RWPE1 (cell line): ENCODE measurements around the gene ZNF79.

Experiments used
- CTCF ChIA-PET: fragments of 350-600 bp; sonication (Branson Sonifier 250); formaldehyde crosslinking; extraction: SDS; loops from one replicate; lab custom pipeline; 2021; lab: Yijun Ruan, JAX
- POLR2A ChIA-PET: fragments of 400-600 bp; formaldehyde crosslinking; extraction: SDS; loops from one replicate; lab custom pipeline; 2020; ENCODE audit warnings: antibody characterized with exemption; ENCODE audit not compliant: low non-redundant PET; lab: Yijun Ruan, JAX
- DNase-seq: peaks from one replicate; pipeline ENCODE4 v3.0.0; 2012; ENCODE audit warnings: low spot score
- H3K27ac ChIP-seq: fragments of 450-650 bp; 2 replicates; pipeline ENCODE4 v1.5.1; 2017
- TF ChIP-seq, protein P1 (sequence below): fragments of 450-650 bp; conservative IDR thresholded peaks from 2 replicates; pipeline ENCODE4 v1.5.1; 2017; ENCODE audit warnings: low read depth, mild to moderate bottlenecking

Gene ZNF79

DNA sequence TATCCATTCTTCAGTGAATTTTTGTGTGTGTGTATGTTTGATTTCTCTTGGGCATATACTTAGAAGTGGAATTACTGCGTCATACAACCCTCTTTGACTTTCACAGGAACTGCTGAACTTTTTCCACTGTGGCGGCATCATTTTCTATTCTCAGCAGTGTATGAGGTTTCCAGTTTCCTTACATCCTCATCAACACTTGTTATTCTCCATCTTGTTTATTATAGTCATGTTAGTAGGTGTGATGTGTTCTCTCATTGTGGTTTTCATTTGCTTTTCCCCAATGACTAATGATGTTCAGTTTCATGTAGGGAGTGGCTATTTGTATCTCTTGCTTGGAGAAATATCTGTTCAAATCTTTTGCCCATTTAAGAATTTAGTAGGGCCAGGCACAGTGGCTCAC is 2.6 kb downstream of the ZNF79 start:
- DNase-seq = no peak
- POLR2A ChIA-PET = interaction anchor here (0.6 to 0.7 kb wide), 2 partner anchors 108 to 203 kb away, joined by 4 read pairs; no protein-coding TSS in a partner anchor
- CTCF ChIA-PET = interaction anchor here (0.7 kb wide), 1 partner anchor 16 kb away, joined by 5 read pairs; no protein-coding TSS in a partner anchor
- no peak overlapping the region for H3K27ac ChIP-seq
- TF ChIP-seq, protein P1, sequence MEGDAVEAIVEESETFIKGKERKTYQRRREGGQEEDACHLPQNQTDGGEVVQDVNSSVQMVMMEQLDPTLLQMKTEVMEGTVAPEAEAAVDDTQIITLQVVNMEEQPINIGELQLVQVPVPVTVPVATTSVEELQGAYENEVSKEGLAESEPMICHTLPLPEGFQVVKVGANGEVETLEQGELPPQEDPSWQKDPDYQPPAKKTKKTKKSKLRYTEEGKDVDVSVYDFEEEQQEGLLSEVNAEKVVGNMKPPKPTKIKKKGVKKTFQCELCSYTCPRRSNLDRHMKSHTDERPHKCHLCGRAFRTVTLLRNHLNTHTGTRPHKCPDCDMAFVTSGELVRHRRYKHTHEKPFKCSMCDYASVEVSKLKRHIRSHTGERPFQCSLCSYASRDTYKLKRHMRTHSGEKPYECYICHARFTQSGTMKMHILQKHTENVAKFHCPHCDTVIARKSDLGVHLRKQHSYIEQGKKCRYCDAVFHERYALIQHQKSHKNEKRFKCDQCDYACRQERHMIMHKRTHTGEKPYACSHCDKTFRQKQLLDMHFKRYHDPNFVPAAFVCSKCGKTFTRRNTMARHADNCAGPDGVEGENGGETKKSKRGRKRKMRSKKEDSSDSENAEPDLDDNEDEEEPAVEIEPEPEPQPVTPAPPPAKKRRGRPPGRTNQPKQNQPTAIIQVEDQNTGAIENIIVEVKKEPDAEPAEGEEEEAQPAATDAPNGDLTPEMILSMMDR = no peak

DNA sequence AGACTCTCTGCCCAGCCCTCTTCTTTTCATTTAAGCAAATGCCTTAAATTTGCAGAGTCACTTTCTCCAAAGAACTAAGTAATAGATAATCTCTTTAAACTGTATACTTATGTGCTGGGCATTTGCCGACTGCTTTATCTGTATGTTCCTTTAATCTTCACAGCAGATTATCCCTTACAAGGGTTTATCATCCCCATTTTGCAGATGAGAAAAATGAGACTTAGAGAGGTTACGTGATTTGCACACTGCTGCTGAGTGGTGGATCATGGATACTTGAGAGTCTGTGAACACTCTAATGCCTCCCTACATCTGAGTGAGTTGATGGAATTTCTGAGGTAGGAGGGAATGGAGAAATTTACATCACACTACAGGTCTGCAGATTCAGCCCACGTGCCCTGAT is 4.2 kb downstream of the ZNF79 start:
- ChIA-PET POLR2A (no interaction called here), CTCF (no interaction called here)
- no peak overlapping the region for H3K27ac ChIP-seq
- TF ChIP-seq, protein P1 = no peak
- no peak for DNase-seq

DNA sequence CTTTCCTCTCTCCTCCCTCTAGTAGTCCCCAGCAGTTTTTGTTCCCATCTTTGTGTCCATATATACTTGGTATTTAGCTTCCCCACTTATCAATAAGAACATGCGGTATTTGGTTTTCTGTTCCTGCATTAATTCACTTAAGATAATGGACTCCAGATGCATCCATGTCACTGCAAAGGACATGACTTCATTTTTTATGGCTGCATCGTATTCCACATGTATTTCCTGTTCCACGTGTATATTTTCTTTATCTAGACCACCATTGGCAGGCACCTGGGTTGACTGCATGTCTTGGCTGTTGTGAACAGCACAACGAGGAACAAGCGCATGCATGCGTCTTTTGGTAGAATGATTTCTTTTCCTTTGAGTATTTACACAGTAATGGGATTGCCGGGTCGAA is 6.2 kb downstream of the ZNF79 start:
- ChIA-PET POLR2A (no interaction called here), CTCF (no interaction called here)
- TF ChIP-seq, protein P1 = no peak
- no peak for DNase-seq
- H3K27ac ChIP-seq = no peak overlapping the region

DNA sequence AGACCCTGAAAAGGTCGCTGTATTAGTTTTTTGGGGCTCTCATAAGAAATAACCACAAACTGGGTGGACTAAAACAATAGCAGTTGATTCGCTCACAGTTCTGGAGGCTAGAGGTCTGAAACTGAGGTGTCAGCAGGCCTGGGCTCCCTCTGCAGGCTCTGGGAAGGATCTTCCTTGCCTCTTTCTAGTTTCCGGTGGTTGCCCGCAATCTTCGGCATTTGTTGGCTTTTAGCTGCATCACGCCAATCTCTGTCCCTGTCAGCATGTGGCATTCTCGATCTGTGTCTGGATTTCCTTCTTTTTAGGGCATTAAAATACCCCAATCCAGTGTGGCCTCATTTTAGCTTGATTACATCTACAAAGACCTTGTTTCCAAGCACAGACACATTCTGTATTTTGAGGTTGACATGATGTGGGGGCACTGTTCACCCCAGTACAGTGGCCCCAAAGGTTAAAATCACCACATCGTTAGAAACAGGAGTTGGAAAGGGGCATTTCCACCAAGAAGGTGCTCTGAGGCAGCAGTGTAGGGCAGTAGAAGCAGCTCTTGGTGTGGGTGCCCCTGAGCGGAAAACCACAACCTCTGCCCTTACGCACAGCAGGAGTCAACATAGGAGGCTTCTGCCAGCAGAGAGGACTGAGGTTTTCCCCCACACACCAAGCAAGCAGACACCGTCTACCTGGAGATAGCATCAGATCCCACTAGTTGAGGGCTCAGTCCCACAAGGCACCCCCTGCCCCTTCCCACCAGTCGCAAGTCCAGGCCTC is 13.5 kb downstream of the ZNF79 start:
- ChIA-PET CTCF (interaction anchor here (1.3 kb wide), 1 partner anchor 223 kb away, joined by 7 read pairs; no protein-coding TSS in a partner anchor), POLR2A (no interaction called here)
- no peak overlapping the region for H3K27ac ChIP-seq
- DNase-seq = no peak
- TF ChIP-seq, protein P1 = no peak

DNA sequence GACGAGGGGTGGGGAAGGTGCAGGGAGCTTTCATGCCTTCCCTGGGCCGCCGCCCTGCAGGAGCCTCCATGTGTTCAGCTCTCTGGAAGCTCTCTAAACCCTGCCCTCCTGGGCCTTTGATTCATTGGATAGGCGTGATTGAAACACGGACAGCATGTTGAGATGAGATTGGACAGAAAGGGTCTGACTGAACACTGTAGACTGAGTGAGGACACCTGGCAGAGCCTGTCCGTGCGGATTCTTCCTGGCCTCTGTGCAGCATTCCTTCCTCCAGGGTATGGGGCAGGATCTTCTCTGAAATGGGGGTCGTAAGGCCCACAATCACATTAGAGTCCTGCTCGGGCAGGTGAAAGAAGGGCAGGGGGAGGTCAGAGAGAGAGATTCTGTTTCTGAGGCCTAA is 14.2 kb downstream of the ZNF79 start:
- CTCF ChIA-PET = no interaction called here
- POLR2A ChIA-PET = no interaction called here
- TF ChIP-seq, protein P1 = no peak
- H3K27ac ChIP-seq = no peak overlapping the region
- no peak for DNase-seq

DNA sequence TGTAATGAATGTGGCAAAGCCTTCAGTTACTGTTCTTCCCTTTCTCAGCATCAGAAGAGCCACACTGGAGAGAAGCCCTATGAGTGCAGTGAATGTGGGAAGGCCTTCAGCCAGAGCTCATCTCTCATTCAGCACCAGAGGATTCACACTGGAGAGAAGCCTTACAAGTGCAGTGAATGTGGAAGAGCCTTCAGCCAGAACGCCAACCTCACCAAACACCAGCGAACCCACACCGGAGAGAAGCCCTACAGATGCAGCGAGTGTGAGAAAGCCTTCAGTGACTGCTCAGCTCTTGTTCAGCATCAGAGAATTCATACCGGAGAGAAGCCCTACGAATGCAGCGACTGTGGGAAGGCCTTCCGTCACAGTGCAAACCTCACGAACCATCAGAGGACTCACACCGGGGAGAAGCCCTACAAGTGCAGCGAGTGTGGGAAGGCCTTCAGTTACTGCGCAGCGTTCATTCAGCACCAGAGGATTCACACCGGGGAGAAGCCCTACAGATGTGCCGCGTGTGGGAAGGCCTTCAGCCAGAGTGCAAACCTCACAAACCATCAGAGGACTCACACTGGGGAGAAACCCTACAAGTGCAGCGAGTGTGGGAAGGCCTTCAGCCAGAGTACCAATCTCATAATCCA is 20.2 kb downstream of the ZNF79 start:
- TF ChIP-seq, protein P1 = no peak
- ChIA-PET POLR2A (interaction anchor here (0.9 kb wide), 1 partner anchor 20 kb away, joined by 4 read pairs; the partner anchor contains the start of gene ZNF79), CTCF (no interaction called here)
- H3K27ac ChIP-seq = peak overlapping the region; percentile 66
- no peak for DNase-seq
